GM12874 (cell line): Measurements from ENCODE around the gene AIRE.

Source experiments
- TF ChIP-seq, protein P1 (sequence below): IDR thresholded peaks from 2 replicates; pipeline ENCODE4 v1.5.1; 2011; ENCODE audit warnings: low read depth, mild to moderate bottlenecking, control low read depth, low read length, moderate library complexity; ENCODE audit not compliant: insufficient read depth

Gene AIRE

DNA sequence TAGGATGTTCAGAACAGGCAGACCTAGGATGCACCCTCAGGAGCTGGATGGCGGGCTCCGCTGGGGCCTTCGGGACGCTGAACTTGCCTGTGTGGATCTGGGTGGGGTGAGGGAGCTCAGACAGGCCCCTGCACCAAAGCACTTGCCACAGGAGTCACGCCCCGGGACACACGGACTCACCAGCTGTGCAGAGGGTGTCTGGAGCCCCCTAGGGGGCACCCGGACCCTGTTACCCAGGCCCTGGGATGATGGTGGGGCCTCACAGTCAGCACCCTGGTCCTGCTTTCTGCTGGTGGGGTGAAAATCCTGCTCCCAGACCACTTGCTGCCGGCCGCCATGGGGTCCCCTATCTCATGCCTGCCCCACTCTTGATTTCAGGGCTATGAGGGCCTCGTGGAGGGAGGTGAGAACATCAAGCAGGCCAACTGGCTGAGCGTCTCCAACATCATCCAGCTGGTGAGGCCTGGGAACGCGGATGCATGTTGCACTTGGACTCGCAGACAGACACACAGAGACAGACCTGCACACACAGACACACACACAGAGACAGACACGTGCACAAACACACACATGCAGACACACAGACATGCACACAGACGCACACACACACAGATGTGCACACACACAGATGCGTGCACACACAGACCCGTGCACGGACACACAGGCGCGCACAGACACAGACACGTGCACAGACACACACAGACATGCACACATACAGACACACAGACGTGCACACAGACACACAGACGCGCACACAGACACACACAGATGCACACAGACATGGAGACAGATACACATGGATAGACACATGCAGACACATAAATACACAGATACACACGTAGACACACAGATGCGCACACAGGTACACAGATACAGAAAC, 25.2 kb downstream of the AIRE start:
- TF ChIP-seq, protein P1, sequence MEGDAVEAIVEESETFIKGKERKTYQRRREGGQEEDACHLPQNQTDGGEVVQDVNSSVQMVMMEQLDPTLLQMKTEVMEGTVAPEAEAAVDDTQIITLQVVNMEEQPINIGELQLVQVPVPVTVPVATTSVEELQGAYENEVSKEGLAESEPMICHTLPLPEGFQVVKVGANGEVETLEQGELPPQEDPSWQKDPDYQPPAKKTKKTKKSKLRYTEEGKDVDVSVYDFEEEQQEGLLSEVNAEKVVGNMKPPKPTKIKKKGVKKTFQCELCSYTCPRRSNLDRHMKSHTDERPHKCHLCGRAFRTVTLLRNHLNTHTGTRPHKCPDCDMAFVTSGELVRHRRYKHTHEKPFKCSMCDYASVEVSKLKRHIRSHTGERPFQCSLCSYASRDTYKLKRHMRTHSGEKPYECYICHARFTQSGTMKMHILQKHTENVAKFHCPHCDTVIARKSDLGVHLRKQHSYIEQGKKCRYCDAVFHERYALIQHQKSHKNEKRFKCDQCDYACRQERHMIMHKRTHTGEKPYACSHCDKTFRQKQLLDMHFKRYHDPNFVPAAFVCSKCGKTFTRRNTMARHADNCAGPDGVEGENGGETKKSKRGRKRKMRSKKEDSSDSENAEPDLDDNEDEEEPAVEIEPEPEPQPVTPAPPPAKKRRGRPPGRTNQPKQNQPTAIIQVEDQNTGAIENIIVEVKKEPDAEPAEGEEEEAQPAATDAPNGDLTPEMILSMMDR, result no peak

DNA sequence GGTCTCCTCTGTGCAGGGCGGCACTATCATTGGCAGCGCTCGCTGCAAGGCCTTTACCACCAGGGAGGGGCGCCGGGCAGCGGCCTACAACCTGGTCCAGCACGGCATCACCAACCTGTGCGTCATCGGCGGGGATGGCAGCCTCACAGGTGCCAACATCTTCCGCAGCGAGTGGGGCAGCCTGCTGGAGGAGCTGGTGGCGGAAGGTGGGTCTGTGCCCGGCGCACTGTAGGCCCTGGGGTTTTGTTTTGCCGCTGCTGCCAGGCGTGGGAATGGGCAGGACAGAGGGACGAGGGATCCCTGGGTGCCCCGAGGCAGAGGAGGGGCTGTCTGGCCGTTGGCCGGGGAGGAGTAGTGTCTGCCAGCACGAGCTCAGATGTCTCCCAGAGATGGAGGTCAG, 26.4 kb downstream of the AIRE start:
- TF ChIP-seq, protein P1, result no peak

DNA sequence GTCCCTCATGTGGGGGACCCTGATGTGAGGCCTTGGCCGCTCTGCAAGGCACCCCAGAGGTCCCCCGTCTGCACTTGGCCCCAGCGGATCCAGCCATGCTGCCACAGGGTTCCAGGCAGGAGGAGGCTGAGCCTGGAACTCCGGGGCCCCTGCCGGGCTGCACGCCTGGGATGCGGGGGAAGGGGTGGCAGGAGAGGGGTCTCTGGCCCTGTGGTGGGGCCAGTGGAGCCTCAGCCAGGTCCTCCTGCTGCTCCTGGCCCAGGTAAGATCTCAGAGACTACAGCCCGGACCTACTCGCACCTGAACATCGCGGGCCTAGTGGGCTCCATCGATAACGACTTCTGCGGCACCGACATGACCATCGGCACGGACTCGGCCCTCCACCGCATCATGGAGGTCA, 27.0 kb downstream of the AIRE start:
- TF ChIP-seq, protein P1, result no peak

DNA sequence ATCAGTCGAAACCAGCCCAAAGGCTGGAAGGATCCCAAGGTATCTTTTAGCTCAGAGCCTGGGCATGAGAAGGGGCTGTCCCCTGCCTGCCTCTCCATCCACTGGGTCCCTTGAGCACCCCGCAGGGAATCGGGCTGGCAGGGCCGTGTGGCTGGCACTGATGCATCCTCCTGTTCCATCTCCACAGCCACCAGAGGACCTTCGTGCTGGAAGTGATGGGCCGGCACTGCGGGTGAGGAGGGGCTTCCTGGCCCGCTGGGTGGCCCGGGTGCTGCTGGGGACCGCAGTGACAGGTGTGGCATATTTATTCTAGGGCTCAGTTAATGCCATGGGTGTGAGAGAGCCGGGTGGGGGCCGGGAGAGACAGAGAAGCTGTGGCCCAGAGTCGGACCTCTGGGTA, 27.8 kb downstream of the AIRE start:
- TF ChIP-seq, protein P1, result no peak

DNA sequence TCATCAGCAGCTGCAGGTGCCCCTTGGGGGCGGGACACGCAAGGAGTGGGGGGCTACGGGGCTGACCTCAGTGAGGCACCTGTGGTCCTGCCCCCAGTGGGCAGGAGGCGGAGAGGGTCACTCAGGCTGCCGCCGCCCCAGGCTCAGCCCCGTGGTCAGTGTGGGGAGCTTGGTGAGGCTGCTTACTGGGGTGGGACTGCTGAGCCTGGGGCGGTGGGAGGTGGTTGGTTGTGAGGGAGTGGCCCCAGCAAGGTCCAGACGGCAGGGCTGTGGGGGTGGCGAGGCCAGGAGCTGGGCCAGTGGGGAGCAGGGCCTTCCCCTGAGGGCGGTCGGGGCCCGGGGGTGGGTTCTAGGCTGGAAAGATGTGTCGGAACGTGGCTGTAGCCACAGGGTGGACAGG, 28.5 kb downstream of the AIRE start:
- TF ChIP-seq, protein P1, result no peak

DNA sequence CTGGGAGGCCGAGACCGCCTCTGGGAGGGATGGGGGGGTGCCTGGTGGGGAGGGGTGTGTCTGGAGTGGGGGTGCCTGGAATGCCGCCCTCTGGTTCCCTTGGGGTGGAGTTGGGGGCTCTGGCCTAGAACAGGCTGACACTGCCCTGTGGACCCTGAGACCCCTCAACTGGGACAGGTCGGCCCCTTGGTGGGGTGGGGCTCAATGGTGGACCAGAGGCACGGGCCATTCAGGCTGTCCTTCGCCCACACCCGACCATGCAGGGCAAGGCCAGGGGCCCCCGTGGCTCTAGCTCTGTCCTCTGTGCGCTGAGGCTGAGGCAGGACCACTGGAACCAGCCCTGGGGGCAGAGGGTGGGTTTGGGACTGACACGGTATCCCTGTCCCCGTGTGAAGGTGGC, 28.9 kb downstream of the AIRE start:
- TF ChIP-seq, protein P1, result no peak

DNA sequence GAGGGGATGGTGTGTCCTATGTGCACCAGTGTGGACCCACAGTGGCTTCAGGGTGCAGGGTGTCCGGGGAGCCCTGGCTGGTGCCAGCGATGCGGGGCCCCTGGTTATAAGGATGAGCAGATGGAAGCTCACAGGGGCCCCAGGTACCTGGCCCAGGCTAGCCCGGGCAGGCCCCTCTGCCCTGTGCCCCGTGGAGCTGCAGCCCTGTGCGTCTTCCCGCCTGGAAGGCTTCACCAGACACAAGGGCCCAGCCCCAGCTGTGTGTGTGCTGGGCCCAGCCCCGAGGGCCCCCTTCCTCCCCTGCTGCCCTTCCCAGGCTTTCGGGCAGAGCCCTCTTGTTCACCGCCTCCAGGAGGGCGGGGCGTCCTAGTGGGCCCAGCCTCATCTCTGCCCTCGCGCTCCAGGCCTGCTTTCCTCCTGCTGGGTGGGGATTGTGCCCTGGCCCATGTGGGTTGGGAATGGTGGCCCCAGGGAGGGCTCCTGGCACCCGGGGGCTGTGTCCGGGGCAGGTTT, 30.1 kb downstream of the AIRE start:
- TF ChIP-seq, protein P1, result no peak
